ENCODE results near the gene ATXN7L1.

DNA sequence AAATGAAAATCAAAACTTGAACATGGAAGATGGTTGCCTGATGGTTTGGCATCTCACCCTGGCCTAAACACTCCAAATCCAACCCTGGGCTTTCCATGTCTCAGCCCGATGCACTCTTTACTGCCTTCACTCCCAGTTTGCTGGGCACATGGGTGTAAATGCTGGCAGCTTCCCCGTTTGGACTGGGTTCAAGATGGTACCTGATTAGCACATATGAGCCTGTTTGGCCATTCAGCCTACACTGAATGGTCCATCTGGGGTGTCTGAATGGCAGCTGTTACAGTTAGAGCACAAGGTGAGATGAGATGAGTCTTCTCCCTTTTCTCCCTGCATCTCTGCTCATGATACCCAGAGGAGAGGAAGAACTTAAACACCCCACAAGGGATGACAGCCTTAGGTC is 37.1 kb downstream of the ATXN7L1 start:
- TF ChIP-seq, protein P1, sequence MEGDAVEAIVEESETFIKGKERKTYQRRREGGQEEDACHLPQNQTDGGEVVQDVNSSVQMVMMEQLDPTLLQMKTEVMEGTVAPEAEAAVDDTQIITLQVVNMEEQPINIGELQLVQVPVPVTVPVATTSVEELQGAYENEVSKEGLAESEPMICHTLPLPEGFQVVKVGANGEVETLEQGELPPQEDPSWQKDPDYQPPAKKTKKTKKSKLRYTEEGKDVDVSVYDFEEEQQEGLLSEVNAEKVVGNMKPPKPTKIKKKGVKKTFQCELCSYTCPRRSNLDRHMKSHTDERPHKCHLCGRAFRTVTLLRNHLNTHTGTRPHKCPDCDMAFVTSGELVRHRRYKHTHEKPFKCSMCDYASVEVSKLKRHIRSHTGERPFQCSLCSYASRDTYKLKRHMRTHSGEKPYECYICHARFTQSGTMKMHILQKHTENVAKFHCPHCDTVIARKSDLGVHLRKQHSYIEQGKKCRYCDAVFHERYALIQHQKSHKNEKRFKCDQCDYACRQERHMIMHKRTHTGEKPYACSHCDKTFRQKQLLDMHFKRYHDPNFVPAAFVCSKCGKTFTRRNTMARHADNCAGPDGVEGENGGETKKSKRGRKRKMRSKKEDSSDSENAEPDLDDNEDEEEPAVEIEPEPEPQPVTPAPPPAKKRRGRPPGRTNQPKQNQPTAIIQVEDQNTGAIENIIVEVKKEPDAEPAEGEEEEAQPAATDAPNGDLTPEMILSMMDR (conservative IDR thresholded peaks at IDR 0.05; ENCODE audit: low read depth, low read length): no peak
- TF ChIP-seq EZH2 (IDR thresholded peaks at IDR 0.05; ENCODE audit: borderline replicate concordance, low read depth, low read length, poor library complexity, severe bottlenecking): no peak
